Epithelial cell of esophagus (primary cell): ENCODE data around the gene KCNQ1OT1.

Experiments
- DNase-seq: peaks from one replicate; pipeline ENCODE4 v3.0.0; 2010; ENCODE audit warnings: low read depth
- H3K4me3 ChIP-seq: 2 replicates; pipeline ENCODE4 v1.5.1; 2011; ENCODE audit warnings: mild to moderate bottlenecking, low read length, control low read depth
- TF ChIP-seq, protein P1 (sequence below): IDR thresholded peaks from 2 replicates; pipeline ENCODE4 v1.5.1; 2011; ENCODE audit warnings: low read depth, mild to moderate bottlenecking, low read length, control low read depth, inconsistent platforms; ENCODE audit not compliant: insufficient read depth; ENCODE audit errors: missing control alignments

Gene KCNQ1OT1

GRCh38 chr11:2725368-2726300, 25.8 kb upstream of the KCNQ1OT1 start:
- no peak overlapping the region for H3K4me3 ChIP-seq
- no peak for DNase-seq
- TF ChIP-seq, protein P1, sequence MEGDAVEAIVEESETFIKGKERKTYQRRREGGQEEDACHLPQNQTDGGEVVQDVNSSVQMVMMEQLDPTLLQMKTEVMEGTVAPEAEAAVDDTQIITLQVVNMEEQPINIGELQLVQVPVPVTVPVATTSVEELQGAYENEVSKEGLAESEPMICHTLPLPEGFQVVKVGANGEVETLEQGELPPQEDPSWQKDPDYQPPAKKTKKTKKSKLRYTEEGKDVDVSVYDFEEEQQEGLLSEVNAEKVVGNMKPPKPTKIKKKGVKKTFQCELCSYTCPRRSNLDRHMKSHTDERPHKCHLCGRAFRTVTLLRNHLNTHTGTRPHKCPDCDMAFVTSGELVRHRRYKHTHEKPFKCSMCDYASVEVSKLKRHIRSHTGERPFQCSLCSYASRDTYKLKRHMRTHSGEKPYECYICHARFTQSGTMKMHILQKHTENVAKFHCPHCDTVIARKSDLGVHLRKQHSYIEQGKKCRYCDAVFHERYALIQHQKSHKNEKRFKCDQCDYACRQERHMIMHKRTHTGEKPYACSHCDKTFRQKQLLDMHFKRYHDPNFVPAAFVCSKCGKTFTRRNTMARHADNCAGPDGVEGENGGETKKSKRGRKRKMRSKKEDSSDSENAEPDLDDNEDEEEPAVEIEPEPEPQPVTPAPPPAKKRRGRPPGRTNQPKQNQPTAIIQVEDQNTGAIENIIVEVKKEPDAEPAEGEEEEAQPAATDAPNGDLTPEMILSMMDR = no peak

GRCh38 chr11:2724653-2725367, 25.0 kb upstream of the KCNQ1OT1 start:
- H3K4me3 ChIP-seq = no peak overlapping the region
- no peak for DNase-seq
- TF ChIP-seq, protein P1 = no peak

DNA sequence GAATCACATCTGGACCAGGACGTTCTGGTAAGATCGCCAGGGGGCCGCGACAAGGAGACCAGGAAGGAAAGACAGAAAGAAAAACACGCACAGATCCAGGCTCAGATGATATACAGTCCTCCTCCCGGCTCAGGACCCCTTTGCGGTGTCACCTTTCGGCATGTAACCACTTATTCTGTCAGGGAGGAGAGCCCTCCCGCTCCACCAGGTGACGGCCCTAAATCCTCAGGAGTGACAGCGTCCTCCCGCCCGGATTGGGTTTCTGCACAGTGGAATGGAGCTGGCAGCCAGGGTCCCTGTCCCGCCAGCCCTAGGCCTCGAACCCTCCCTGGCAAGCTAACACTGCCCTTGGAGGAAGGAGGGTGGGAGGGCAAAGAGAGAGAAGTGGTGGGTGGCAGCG, 24.3 kb upstream of the KCNQ1OT1 start:
- no peak for DNase-seq
- H3K4me3 ChIP-seq = no peak overlapping the region
- TF ChIP-seq, protein P1 = no peak

GRCh38 chr11:2722955-2723354, 23.2 kb upstream of the KCNQ1OT1 start:
- no peak for DNase-seq
- no peak overlapping the region for H3K4me3 ChIP-seq
- TF ChIP-seq, protein P1 = no peak

DNA sequence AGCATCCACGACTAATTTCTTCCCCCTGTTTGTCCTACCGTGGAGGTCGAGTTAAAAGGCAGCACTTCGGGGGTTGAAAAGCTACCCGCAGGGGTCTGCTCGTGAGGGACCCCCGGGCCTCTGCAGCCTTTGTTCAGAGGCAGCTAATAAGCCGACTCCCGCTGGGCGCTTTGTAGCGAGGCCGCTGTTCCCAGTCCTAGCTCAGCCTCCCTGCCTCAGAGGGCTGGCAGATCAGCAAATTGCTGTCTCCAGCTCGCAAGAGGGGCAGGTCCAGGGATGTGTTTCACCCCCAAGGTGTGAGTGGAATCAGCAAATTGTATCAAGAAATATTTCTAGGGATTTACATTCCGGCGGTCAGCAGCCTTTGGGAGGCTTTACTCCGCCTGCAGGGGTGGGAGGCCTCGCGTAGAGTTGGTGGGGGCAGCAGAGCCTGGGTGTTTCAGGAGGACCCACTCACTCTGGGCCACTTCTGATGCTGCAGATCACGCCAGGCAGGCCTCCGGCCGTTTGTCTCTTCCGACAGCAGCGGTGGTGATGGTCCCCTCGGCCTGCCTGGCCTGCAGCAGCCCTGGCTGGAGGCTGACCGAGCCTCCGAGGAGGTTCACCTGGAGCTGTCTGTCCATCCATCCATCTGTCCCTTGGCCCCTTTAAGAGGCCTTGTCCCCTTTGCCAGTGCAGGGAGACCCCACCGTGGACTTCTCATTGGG, 21.6 kb upstream of the KCNQ1OT1 start:
- DNase-seq = no peak
- TF ChIP-seq, protein P1 = no peak
- no peak overlapping the region for H3K4me3 ChIP-seq

DNA sequence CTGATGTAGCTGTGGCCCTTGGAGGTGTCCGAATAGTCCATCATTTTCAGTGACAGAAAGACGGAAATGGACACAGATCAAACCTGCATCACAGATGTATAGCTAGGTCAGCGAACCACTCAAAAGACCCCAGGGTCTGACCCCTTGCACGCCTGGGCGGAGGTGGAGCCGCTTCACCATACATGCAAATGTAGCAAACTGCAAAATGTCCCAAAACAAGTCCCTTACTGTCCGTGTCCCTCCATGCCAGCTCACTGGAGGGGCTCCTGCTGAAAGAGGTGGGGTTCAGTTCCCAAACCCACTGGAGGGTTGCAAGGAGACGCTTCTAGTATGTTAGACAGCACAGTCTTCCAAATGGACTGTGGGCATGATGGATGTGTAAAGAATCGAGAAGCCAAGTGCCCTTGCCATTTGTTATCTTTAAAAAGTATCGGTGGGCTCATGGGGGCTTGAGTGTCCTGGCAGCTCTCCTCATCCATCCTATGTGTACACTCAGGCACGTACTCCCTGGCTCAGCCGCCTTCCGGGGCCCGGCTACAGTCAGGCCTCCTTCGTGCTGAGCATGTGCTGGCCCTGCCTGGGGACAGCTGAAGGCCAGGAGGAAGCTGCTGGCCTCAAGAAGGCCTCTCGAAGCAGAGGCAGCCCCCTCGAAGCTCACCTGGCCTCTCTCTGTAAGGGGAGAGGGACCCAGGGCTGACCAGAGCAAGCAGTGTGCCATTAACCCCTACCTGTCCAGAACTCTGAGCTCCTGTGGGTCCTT, 20.2 kb upstream of the KCNQ1OT1 start:
- no peak overlapping the region for H3K4me3 ChIP-seq
- TF ChIP-seq, protein P1 = no peak
- DNase-seq = no peak
